ENCODE data around the gene TRABD2B. TPM values are rescaled to one million over a fixed set of nuclear protein-coding genes. Genes with fewer than 3 reads are reported as not detected.

The TRABD2B gene
- polyA plus RNA-seq, 1 of the 3 experiments (the other 2 are of a cell fraction) = 0.03 TPM

GRCh38 chr1:47756411-47756810, 240.8 kb downstream of the TRABD2B start:
- WGBS (ENCODE audit: low lambda C conversion rate) = 39% methylated on average over 5 of the region's 8 CpGs
- Histone ChIP-seq H3K9me2 (no peaks in the 10 kb centered on the region), H3K27ac (ENCODE audit: low read depth in 2 of 2, low read length in 1 of 2) (no peak overlapping the region), H3K79me2 (ENCODE audit: insufficient read depth) (no peaks in the 10 kb centered on the region), H4K20me1 (ENCODE audit: insufficient read depth) (no peaks in the 10 kb centered on the region), H3K9ac (no peak overlapping the region), H2AFZ (ENCODE audit: low read depth) (no peak overlapping the region), H3K4me3 (ENCODE audit: low read depth in 2 of 2, low read length in 1 of 2) (no peak overlapping the region), H3K27me3 (ENCODE audit: insufficient read depth) (no peaks in the 10 kb centered on the region), H3K9me3 (no peaks in the 10 kb centered on the region), H3K36me3 (replicated peaks in 1 of 2; ENCODE audit: control insufficient read depth in 1 of 2, insufficient read depth in 2 of 2, low read length in 1 of 2) (no peaks in the 10 kb centered on the region), H3K4me1 (ENCODE audit: control insufficient read depth in 1 of 2, insufficient read depth in 2 of 2, low read depth in 1 of 2, low read length in 1 of 2) (no peaks in the 10 kb centered on the region), H3F3A (replicated peaks; ENCODE audit: insufficient read depth) (no peaks in the 10 kb centered on the region), H3K4me2 (no peak overlapping the region)
- POLR2A ChIA-PET = no interaction called here
- TF ChIP-seq POLR2AphosphoS5 (IDR thresholded peaks at IDR 0.05; ENCODE audit: low read depth, low read length) = no peak
- TF ChIP-seq, protein P1, sequence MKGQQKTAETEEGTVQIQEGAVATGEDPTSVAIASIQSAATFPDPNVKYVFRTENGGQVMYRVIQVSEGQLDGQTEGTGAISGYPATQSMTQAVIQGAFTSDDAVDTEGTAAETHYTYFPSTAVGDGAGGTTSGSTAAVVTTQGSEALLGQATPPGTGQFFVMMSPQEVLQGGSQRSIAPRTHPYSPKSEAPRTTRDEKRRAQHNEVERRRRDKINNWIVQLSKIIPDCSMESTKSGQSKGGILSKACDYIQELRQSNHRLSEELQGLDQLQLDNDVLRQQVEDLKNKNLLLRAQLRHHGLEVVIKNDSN (IDR thresholded peaks at IDR 0.05; ENCODE audit: borderline replicate concordance, low read depth) = no peak
- TF ChIP-seq USF2 (IDR thresholded peaks at IDR 0.05; ENCODE audit: borderline replicate concordance, low read depth, low read length) = no peak
- TF ChIP-seq FOSL2 (IDR thresholded peaks at IDR 0.05; ENCODE audit: borderline replicate concordance, low read depth) = no peak
- TF ChIP-seq JUND (IDR thresholded peaks at IDR 0.05) = no peak
- TF ChIP-seq GABPA (IDR thresholded peaks at IDR 0.05; ENCODE audit: low read depth) = no peak
- no peak for TF ChIP-seq MEF2A (IDR thresholded peaks at IDR 0.05; ENCODE audit: borderline replicate concordance, low read depth)
- TF ChIP-seq, protein P2, sequence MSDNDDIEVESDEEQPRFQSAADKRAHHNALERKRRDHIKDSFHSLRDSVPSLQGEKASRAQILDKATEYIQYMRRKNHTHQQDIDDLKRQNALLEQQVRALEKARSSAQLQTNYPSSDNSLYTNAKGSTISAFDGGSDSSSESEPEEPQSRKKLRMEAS (IDR thresholded peaks at IDR 0.05; ENCODE audit: low read depth) = no peak
- TF ChIP-seq EP300 (IDR thresholded peaks at IDR 0.05; ENCODE audit: borderline replicate concordance in 1 of 2, low read depth in 1 of 2, low read length in 1 of 2) = no peak
- no peak for TF ChIP-seq GATA2 (CRISPR knock-in tag; IDR thresholded peaks at IDR 0.05)
- CTCF ChIA-PET = interaction anchor here (0.7 to 3.4 kb wide), 13 partner anchors 8 to 320 kb away, joined by 3 to 22 read pairs (median 4); no protein-coding TSS in a partner anchor
- DNase-seq = no peak

GRCh38 chr1:47756006-47756405, 241.2 kb downstream of the TRABD2B start:
- POLR2A ChIA-PET = no interaction called here
- 42% methylated on average over 3 of the region's 4 CpGs for WGBS (ENCODE audit: low lambda C conversion rate)
- Histone ChIP-seq H3K4me2 (no peak overlapping the region), H3K27ac (ENCODE audit: low read depth in 2 of 2, low read length in 1 of 2) (no peak overlapping the region), H3K79me2 (ENCODE audit: insufficient read depth) (no peaks in the 10 kb centered on the region), H4K20me1 (ENCODE audit: insufficient read depth) (no peaks in the 10 kb centered on the region), H3K4me1 (ENCODE audit: control insufficient read depth in 1 of 2, insufficient read depth in 2 of 2, low read depth in 1 of 2, low read length in 1 of 2) (no peaks in the 10 kb centered on the region), H3K36me3 (replicated peaks in 1 of 2; ENCODE audit: control insufficient read depth in 1 of 2, insufficient read depth in 2 of 2, low read length in 1 of 2) (no peaks in the 10 kb centered on the region), H3K9me2 (no peaks in the 10 kb centered on the region), H3K4me3 (ENCODE audit: low read depth in 2 of 2, low read length in 1 of 2) (no peak overlapping the region), H3F3A (replicated peaks; ENCODE audit: insufficient read depth) (no peaks in the 10 kb centered on the region), H3K9me3 (no peaks in the 10 kb centered on the region), H3K9ac (no peak overlapping the region), H3K27me3 (ENCODE audit: insufficient read depth) (no peaks in the 10 kb centered on the region), H2AFZ (ENCODE audit: low read depth) (no peak overlapping the region)
- DNase-seq = peak; percentile 10
- TF ChIP-seq SIN3A (IDR thresholded peaks at IDR 0.05; ENCODE audit: borderline replicate concordance, low read depth, low read length) = no peak
- no peak for TF ChIP-seq RCOR1 (IDR thresholded peaks at IDR 0.05; ENCODE audit: low read length)
- TF ChIP-seq ELF1 (IDR thresholded peaks at IDR 0.05) = no peak
- no peak for TF ChIP-seq RFX5 (IDR thresholded peaks at IDR 0.05; ENCODE audit: low read length)
- TF ChIP-seq PBX3 (IDR thresholded peaks at IDR 0.05) = no peak
- TF ChIP-seq JUND (IDR thresholded peaks at IDR 0.05) = no peak
- TF ChIP-seq, protein P3, sequence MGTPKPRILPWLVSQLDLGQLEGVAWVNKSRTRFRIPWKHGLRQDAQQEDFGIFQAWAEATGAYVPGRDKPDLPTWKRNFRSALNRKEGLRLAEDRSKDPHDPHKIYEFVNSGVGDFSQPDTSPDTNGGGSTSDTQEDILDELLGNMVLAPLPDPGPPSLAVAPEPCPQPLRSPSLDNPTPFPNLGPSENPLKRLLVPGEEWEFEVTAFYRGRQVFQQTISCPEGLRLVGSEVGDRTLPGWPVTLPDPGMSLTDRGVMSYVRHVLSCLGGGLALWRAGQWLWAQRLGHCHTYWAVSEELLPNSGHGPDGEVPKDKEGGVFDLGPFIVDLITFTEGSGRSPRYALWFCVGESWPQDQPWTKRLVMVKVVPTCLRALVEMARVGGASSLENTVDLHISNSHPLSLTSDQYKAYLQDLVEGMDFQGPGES (IDR thresholded peaks at IDR 0.05; ENCODE audit: low read depth, low read length) = no peak
- TF ChIP-seq YY1 (IDR thresholded peaks at IDR 0.05; ENCODE audit: low read depth) = no peak
- no peak for TF ChIP-seq FOXJ3 (CRISPR knock-in tag; IDR thresholded peaks at IDR 0.05)
- TF ChIP-seq RAD21 (IDR thresholded peaks at IDR 0.05; ENCODE audit: low read length) = no peak
- TF ChIP-seq TCF12 (IDR thresholded peaks at IDR 0.05) = no peak
- no peak for TF ChIP-seq GABPA (IDR thresholded peaks at IDR 0.05; ENCODE audit: low read depth)
- TF ChIP-seq, protein P1 (IDR thresholded peaks at IDR 0.05; ENCODE audit: borderline replicate concordance, low read depth) = no peak
- TF ChIP-seq FOXM1 (IDR thresholded peaks at IDR 0.05; ENCODE audit: low read depth) = no peak
- TF ChIP-seq MXI1 (IDR thresholded peaks at IDR 0.05; ENCODE audit: low read depth, low read length) = no peak
- TF ChIP-seq RXRA (IDR thresholded peaks at IDR 0.05; ENCODE audit: borderline replicate concordance, low read depth) = no peak
- TF ChIP-seq, protein P2 (IDR thresholded peaks at IDR 0.05; ENCODE audit: low read depth) = no peak
- CTCF ChIA-PET = interaction anchor here (0.7 to 3.4 kb wide), 19 partner anchors 9 to 324 kb away, joined by 3 to 22 read pairs (median 4); no protein-coding TSS in a partner anchor

All from SK-N-SH (cell line).